NCI-H146 treated with DMSO at 0.1 percent for 48 hours (cell line): ENCODE data around the gene FHIT.
"Not testable (repeated sequence)": the region's sequence is repeated elsewhere in the genome, so short reads cannot be mapped to it uniquely, and the experiment has no call there.

Experiments used
- DNase-seq: peaks from one replicate; lab custom pipeline; 2025; ENCODE audit not compliant: unreplicated experiment; lab: John Stamatoyannopoulos, UW

The FHIT gene

GRCh38 chr3:60737633-60738399, 513.4 kb downstream of the FHIT start:
- peak; percentile 47 for DNase-seq

GRCh38 chr3:60730371-60730770, 520.9 kb downstream of the FHIT start:
- DNase-seq = no peak

- no peak for DNase-seq
Measured at GRCh38 chr3:60729056-60729455, 522.2 kb downstream of the FHIT start.

- no peak for DNase-seq
Measured at GRCh38 chr3:60728006-60728405, 523.2 kb downstream of the FHIT start.

GRCh38 chr3:60720736-60721135, 530.5 kb downstream of the FHIT start:
- DNase-seq = no peak

GRCh38 chr3:60716573-60716972, 534.7 kb downstream of the FHIT start:
- DNase-seq = no peak

GRCh38 chr3:60708191-60708975, 542.9 kb downstream of the FHIT start:
- peak; percentile 79 for DNase-seq

GRCh38 chr3:60707452-60708020, 543.7 kb downstream of the FHIT start:
- no peak for DNase-seq

GRCh38 chr3:60703956-60704736, 547.1 kb downstream of the FHIT start:
- DNase-seq = no peak

GRCh38 chr3:60703008-60703407, 548.2 kb downstream of the FHIT start:
- no peak for DNase-seq

GRCh38 chr3:60698117-60698516, 553.1 kb downstream of the FHIT start:
- DNase-seq = peak; percentile 66

- no peak for DNase-seq
Measured at GRCh38 chr3:60697132-60697531, 554.1 kb downstream of the FHIT start.

GRCh38 chr3:60696428-60697125, 554.7 kb downstream of the FHIT start:
- no peak for DNase-seq

GRCh38 chr3:60675424-60675823, 575.8 kb downstream of the FHIT start:
- DNase-seq = no peak

GRCh38 chr3:60674870-60675269, 576.4 kb downstream of the FHIT start:
- DNase-seq = peak; percentile 73

- DNase-seq = no peak
Measured at GRCh38 chr3:60673123-60673522, 578.1 kb downstream of the FHIT start.

GRCh38 chr3:60672337-60672736, 578.9 kb downstream of the FHIT start:
- DNase-seq = not testable (repeated sequence)

- DNase-seq = peak; percentile 38
Measured at GRCh38 chr3:60669636-60670035, 581.6 kb downstream of the FHIT start.

GRCh38 chr3:60660026-60660425, 591.2 kb downstream of the FHIT start:
- DNase-seq = no peak

- no peak for DNase-seq
Measured at GRCh38 chr3:60659098-60659497, 592.2 kb downstream of the FHIT start.

- no peak for DNase-seq
Measured at GRCh38 chr3:60657972-60658371, 593.3 kb downstream of the FHIT start.
